GM12801 (cell line): Measurements from ENCODE around the gene RAB11FIP4.

ENCODE experiments used
- CTCF ChIP-seq: IDR thresholded peaks from one replicate; pipeline ENCODE4 v1.5.1; 2011; ENCODE audit warnings: control low read depth; ENCODE audit not compliant: insufficient read length; ENCODE audit errors: extremely low read depth

The RAB11FIP4 gene

GRCh38 chr17:31499771-31500554 is 108.5 kb downstream of the RAB11FIP4 start:
- TF ChIP-seq CTCF: no peak

- no peak for TF ChIP-seq CTCF
Observed at GRCh38 chr17:31506517-31506916, 115.0 kb downstream of the RAB11FIP4 start.

GRCh38 chr17:31508288-31509094 is 117.0 kb downstream of the RAB11FIP4 start:
- no peak for TF ChIP-seq CTCF

DNA sequence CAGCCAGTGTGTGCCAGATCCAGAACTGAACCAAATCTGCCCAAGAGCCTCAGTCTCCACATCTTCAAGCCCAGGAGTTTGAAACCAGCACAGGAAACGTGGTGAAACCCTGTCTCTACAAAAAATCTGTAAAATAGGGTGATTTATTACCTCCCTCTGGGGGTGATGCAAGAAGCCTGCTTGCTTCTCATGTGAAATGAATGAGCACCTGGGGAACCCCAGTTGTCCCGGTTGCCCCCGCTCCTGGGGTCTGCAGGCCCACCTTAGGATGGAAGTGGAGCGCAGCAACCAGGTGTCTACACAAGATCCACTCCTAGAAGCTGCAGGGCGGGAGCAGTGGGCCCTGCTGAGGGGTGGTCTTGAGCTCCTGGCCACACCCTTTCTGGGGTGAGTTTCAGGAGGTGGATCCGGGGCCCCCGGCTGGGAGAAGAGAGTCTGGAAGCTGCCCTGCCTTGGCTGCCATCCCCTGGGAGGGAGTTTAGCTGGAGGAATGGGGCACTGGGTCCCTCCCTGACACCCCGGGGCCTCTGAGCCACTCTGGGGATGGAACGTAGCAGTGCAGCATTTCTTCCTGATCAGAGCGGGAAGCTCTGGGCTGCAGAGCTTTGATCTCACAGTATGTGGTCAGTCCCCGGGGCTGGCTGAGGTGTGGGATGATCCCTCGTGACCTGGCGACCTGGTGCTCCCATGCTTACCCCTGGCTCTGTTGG is 117.8 kb downstream of the RAB11FIP4 start:
- TF ChIP-seq CTCF: no peak

DNA sequence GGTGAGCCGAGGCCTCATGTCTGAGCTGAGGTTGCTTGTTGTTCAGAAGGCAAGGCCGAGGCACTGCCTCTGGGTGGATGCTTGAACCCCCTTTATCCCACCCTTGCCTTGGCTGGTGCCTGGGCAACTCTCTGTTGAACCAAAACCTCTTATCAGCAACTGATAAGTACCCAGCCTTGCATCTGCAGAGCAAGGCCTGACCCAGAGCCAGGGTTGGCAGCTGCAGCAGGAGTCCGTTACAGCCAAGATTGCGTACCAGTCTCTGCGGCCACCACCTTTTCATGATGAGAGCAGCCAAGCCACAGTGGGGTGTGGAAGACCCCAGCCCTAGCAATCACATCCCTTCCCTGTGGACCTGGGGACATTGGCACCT is 118.3 kb downstream of the RAB11FIP4 start:
- TF ChIP-seq CTCF: no peak

- no peak for TF ChIP-seq CTCF
Observed at GRCh38 chr17:31510308-31511194, 119.1 kb downstream of the RAB11FIP4 start.
